Transverse colon (tissue), 3 donors: Measurements from ENCODE around the gene DMXL1.
A peak's percentile ranks its signal among the peaks of the same experiment; 100 is the strongest.

Source experiments
- CTCF ChIP-seq, 5 experiments: fragments of 200-600 bp in 3 of 5; fragments of 450-650 bp in 2 of 5; sonication (generic) in 3 of 5; IDR thresholded peaks; 1 replicate in 2 of 5; 2 replicates in 3 of 5; pipeline ENCODE4 v1.5.1; 2016 to 2017; ENCODE audit warnings: antibody characterized with exemption in 5 of 5, inconsistent platforms in 3 of 5, mild to moderate bottlenecking in 2 of 5, moderate library complexity in 1 of 5
- POLR2A ChIP-seq: fragments of 450-650 bp; IDR thresholded peaks from one replicate; pipeline ENCODE4 v1.6.1; 2016; ENCODE audit warnings: antibody characterized with exemption, mild to moderate bottlenecking, moderate library complexity

- TF ChIP-seq CTCF (IDR thresholded peaks at IDR 0.05) (peak; percentile 26 to 72 (median 43)), POLR2A (no peak)
Observed at GRCh38 chr5:119267958-119268386, 197.1 kb downstream of the DMXL1 start.
